K562 (cell line): ENCODE measurements around the gene FOXJ2. TPM values are rescaled to one million over a fixed set of nuclear protein-coding genes. Genes with fewer than 3 reads are reported as not detected.

ENCODE experiments used
- ATAC-seq: fragments of 200-7000 bp; cut with Tn5 transposase; 3 replicates; pipeline ENCODE4 v1.9.1; 2020; ENCODE audit warnings: moderate library complexity
- BruUV-seq: library from RNA; stranded (reverse); fragments of 400-500 nt; replicated peaks from 2 replicates; lab custom pipeline; 2021; lab: Mats Ljungman, UMichigan
- CTCF ChIA-PET: fragments of 300-600 bp; formaldehyde crosslinking; extraction: SDS; loops from one replicate; lab custom pipeline; 2021; ENCODE audit warnings: low intra/inter-chr PET ratio; lab: Yijun Ruan, JAX
- POLR2A ChIA-PET: fragments of 300-600, 350-650 bp; sonication (Branson Sonifier 250); formaldehyde crosslinking; extraction: SDS; loops from one replicate; lab custom pipeline; 2021; ENCODE audit warnings: antibody characterized with exemption, inconsistent platforms; lab: Yijun Ruan, JAX
- DNase-seq, 4 experiments: peaks; one replicate each; pipeline versions ENCODE4 v3.0.0 to v3.0.0-alpha.2; 2011 to 2018; ENCODE audit warnings: low spot score in 3 of 4, mixed read lengths in 3 of 4; ENCODE audit errors: extremely low read depth in 1 of 4
- FAIRE-seq: peaks from 2 replicates; lab custom pipeline; 2011; peaks lifted over from hg19 to GRCh38; lab: Jason Lieb, UNC
- H2AFZ ChIP-seq: 2 replicates; pipeline ENCODE4 v1.6.0; 2011; ENCODE audit warnings: low read depth, low read length, control low read depth, inconsistent platforms
- H3K27ac ChIP-seq: fragments of 200-600 bp; 3 replicates; pipeline ENCODE4 v1.8.0; 2011; ENCODE audit warnings: low read depth, mild to moderate bottlenecking, control low read depth, inconsistent platforms, low read length, moderate library complexity, mixed read lengths; ENCODE audit errors: extremely low read depth
- H3K27me3 ChIP-seq, 2 experiments: fragments of 300-600 bp in 1 of 2; 2 replicates in 1 of 2; 3 replicates in 1 of 2; pipeline versions ENCODE4 v1.6.0 to v1.8.0; 2011; ENCODE audit warnings: inconsistent platforms in 2 of 2, low read length in 2 of 2, mild to moderate bottlenecking in 1 of 2, mixed read lengths in 1 of 2, moderate library complexity in 1 of 2; ENCODE audit not compliant: control insufficient read depth in 2 of 2, insufficient read depth in 2 of 2
- H3K36me3 ChIP-seq: fragments of 300-600 bp; 3 replicates; pipeline ENCODE4 v1.8.0; 2011; ENCODE audit warnings: mild to moderate bottlenecking, low read length, inconsistent platforms; ENCODE audit not compliant: control insufficient read depth, insufficient read depth
- H3K4me1 ChIP-seq, 2 experiments: fragments of 200-600 bp in 1 of 2; replicated peaks in 1 of 2; 2 replicates in 1 of 2; 3 replicates in 1 of 2; pipeline versions ENCODE4 v1.5.1 to v1.8.0; 2011; ENCODE audit warnings: inconsistent platforms in 2 of 2, low read length in 2 of 2, mild to moderate bottlenecking in 1 of 2, mixed read lengths in 1 of 2, moderate library complexity in 1 of 2; ENCODE audit not compliant: control insufficient read depth in 2 of 2, insufficient read depth in 2 of 2
- H3K4me2 ChIP-seq: 2 replicates; pipeline ENCODE4 v1.6.1; 2011; ENCODE audit warnings: low read length, control low read depth, inconsistent platforms, mixed read lengths; ENCODE audit not compliant: insufficient read depth
- H3K4me3 ChIP-seq: fragments of 200-600 bp; sonication (generic), shearing (Covaris generic); 2 replicates; pipeline ENCODE4 v1.5.1; 2016; ENCODE audit warnings: control low read depth, inconsistent platforms
- H3K79me2 ChIP-seq: fragments of 200-600 bp; 3 replicates; pipeline ENCODE4 v1.8.0; 2011; ENCODE audit warnings: low read length, inconsistent platforms; ENCODE audit not compliant: control insufficient read depth, insufficient read depth
- H3K9ac ChIP-seq, 2 experiments: 2 replicates each; pipeline versions ENCODE4 v1.6.0 to v1.6.1; 2011; ENCODE audit warnings: low read depth in 2 of 2, low read length in 2 of 2, control low read depth in 1 of 2, inconsistent platforms in 1 of 2, mild to moderate bottlenecking in 1 of 2, mixed read lengths in 1 of 2; ENCODE audit not compliant: insufficient read depth in 1 of 2
- H3K9me1 ChIP-seq: one replicate; pipeline ENCODE4 v1.6.0; 2011; ENCODE audit warnings: inconsistent platforms, mild to moderate bottlenecking, low read length, moderate library complexity; ENCODE audit not compliant: control insufficient read depth, insufficient read depth
- H3K9me3 ChIP-seq: replicated peaks from 2 replicates; pipeline ENCODE4 v1.5.1; 2011; ENCODE audit warnings: low read depth, low read length, inconsistent platforms; ENCODE audit not compliant: control insufficient read depth, insufficient read depth
- H4K20me1 ChIP-seq: replicated peaks from 2 replicates; pipeline ENCODE4 v1.6.1; 2011; ENCODE audit warnings: low read length, inconsistent platforms, mixed read lengths; ENCODE audit not compliant: control insufficient read depth, insufficient read depth
- FOXJ2 ChIP-seq: fragments of 200-800 bp; sonication (Bioruptor generic); IDR thresholded peaks from 2 replicates; pipeline ENCODE4 v1.6.1; 2016; ENCODE audit warnings: missing genetic modification characterization, missing compliant biosample characterization
- GABPA ChIP-seq: fragments of 200-800 bp; sonication (Bioruptor generic); conservative IDR thresholded peaks from 2 replicates; pipeline ENCODE4 v1.6.1; 2016; ENCODE audit warnings: low read depth, missing genetic modification characterization, missing compliant biosample characterization
- MCM7 ChIP-seq, 2 experiments: fragments of 450-650 bp; IDR thresholded peaks; 2 replicates each; pipeline ENCODE4 v1.6.1; 2016 to 2018
- NR4A1 ChIP-seq, 2 experiments: fragments of 250-450 bp in 1 of 2; fragments of 450-650 bp in 1 of 2; sonication (Bioruptor Pico) in 1 of 2; IDR thresholded peaks; 2 replicates each; pipeline versions ENCODE4 v1.4.0 to v1.6.1; 2016 to 2020; ENCODE audit warnings: mild to moderate bottlenecking in 2 of 2, missing compliant biosample characterization in 1 of 2, missing genetic modification characterization in 1 of 2, moderate library complexity in 1 of 2
- ZNF217 ChIP-seq: sonication (generic); formaldehyde crosslinking; IDR thresholded peaks from 2 replicates; pipeline ENCODE4 v1.8.0; 2022; ENCODE audit warnings: mild to moderate bottlenecking, missing genetic modification reagents
- ZNF507 ChIP-seq: conservative IDR thresholded peaks from 2 replicates; pipeline ENCODE4 v1.6.1; 2017; ENCODE audit warnings: missing genetic modification characterization, missing compliant biosample characterization
- WGBS: fragments of 100-300 bp; shearing (Covaris generic); methylation state at CpG from one replicate; pipeline ENCODE4 v1.1.6; 2016; ENCODE audit warnings: low coverage, mixed read lengths; ENCODE audit not compliant: insufficient coverage; ENCODE audit errors: missing lambda C conversion rate; 5-methylcytosine and 5-hydroxymethylcytosine counted together
- in situ Hi-C: fragments of 300-500 bp; cut with MboI; formaldehyde crosslinking; loops from 4 replicates; pipeline ENCODE4 v1.15.0; 2018; ENCODE audit warnings: inconsistent platforms, mixed read lengths
- intact Hi-C: fragments of 100-400 bp; cut with micrococcal nuclease; formaldehyde crosslinking; loops from 2 replicates; pipeline ENCODE4 v1.14.2; 2022
- polyA plus RNA-seq, 8 experiments: library from polyadenylated mRNA; depleted of rRNA in 4 of 8; stranded (reverse) in 5 of 8; unstranded in 3 of 8; fragments of >200 nt; fragmentation: Nextera tagmentation in 2 of 8; fragmentation: Illumina TruSeq in 1 of 8; extraction: Ambion mirVana in 2 of 8; extraction: Trizol in 1 of 8; gene quantifications; 2 replicates each; pipeline versions ENCODE4 v1.2.1 to v1.2.3, GENCODE V29; 2011 to 2014; ENCODE audit warnings: inconsistent platforms in 1 of 8, missing spikeins in 1 of 8
- total RNA-seq, 7 experiments: library from RNA; depleted of rRNA in 6 of 7; stranded (reverse); fragments of >200 nt in 6 of 7; fragmentation: Illumina TruSeq in 2 of 7; extraction: Trizol in 2 of 7; gene quantifications; 2 replicates each; pipeline versions ENCODE4 v1.2.1 to v1.2.3, GENCODE V29; 2011 to 2021; ENCODE audit warnings: low replicate concordance in 1 of 7

Gene FOXJ2
- total and polyA plus RNA-seq, 9 of the 15 experiments (the other 6 are each of a cell fraction or from before 2014, with no cell fraction given): 1.0 to 7.5 (median 2.4) TPM

DNA sequence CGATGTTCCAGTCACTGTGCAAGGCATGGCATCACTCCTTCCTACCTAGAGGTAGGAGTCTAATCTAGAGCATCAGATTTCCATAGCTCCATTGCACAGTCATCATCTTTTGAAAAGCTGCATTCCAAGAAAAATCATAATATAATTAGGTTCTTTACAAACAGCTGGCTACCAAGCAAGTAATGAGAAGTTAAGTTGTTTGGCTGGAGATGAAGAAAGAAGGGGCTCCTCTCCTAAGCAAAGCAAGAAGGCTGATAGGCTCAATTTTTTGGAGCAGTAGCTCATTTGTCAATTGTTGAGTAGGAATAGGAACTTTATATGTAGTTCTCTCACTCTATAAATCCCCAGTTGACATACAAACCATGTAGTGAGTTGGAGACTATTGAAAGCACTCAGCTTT is 8.3 kb downstream of the FOXJ2 start:
- no TSS peak for BruUV-seq
- H3K9me1 ChIP-seq: peaks cover 2% of the 10 kb centered on the region
- TF ChIP-seq NR4A1 (CRISPR knock-in tag; IDR thresholded peaks at IDR 0.05) (no peak), NR4A1 (tag; IDR thresholded peaks at IDR 0.05) (no peak), ZNF507 (tag) (no peak), ZNF217 (CRISPR knock-in tag) (no peak), GABPA (tag) (no peak), FOXJ2 (no peak), MCM7 (IDR thresholded peaks at IDR 0.05) (no peak)
- ATAC-seq: no peak
- ChIA-PET CTCF (no interaction called here), POLR2A (interaction anchor here (0.8 kb wide), 1 partner anchor 42 kb away, joined by 3 read pairs; no protein-coding TSS in a partner anchor)
- H3K4me2 ChIP-seq: no peak overlapping the region
- H3K4me1 ChIP-seq: peaks cover 17 to 31% of the 10 kb centered on the region in 2 experiments
- FAIRE-seq: no peak
- no peaks in the 10 kb centered on the region for H3K27me3 ChIP-seq
- peaks cover 29% of the 10 kb centered on the region for H3K79me2 ChIP-seq
- intact Hi-C loops (no loop called here), in situ Hi-C loops (no loop called here)
- DNase-seq: no peak
- no peak overlapping the region for H3K4me3 ChIP-seq
- H4K20me1 ChIP-seq: no peaks in the 10 kb centered on the region; the same call in 1 of the 2 replicates
- 100% methylated on average over 1 of the region's 1 CpG for WGBS
- H3K27ac ChIP-seq: no peak overlapping the region
- H3K36me3 ChIP-seq: peaks cover 38% of the 10 kb centered on the region; the same call in 2 of the 3 replicates
- H3K9ac ChIP-seq: no peak overlapping the region
- no peak overlapping the region for H2AFZ ChIP-seq
- no peaks in the 10 kb centered on the region for H3K9me3 ChIP-seq
